Islet of Langerhans (tissue), 1 donor: Measurements from ENCODE around the gene OSM.
"Not testable (repeated sequence)": the region's sequence is repeated elsewhere in the genome, so short reads cannot be mapped to it uniquely, and the experiment has no call there.

Experiments
- FAIRE-seq: peaks from one replicate; lab custom pipeline; 2011; peaks lifted over from hg19 to GRCh38; lab: Jason Lieb, UNC

OSM gene

GRCh38 chr22:30225220-30225927 lies 41.3 kb downstream of the OSM start:
- FAIRE-seq: no peak

- no peak for FAIRE-seq
Observed at GRCh38 chr22:30224161-30224857, 42.3 kb downstream of the OSM start.

- no peak for FAIRE-seq
Observed at GRCh38 chr22:30223303-30223702, 43.3 kb downstream of the OSM start.

- no peak for FAIRE-seq
Observed at GRCh38 chr22:30222321-30222720, 44.3 kb downstream of the OSM start.

- FAIRE-seq: no peak
Observed at GRCh38 chr22:30221121-30221992, 45.3 kb downstream of the OSM start.

- no peak for FAIRE-seq
Observed at GRCh38 chr22:30220338-30221012, 46.2 kb downstream of the OSM start.

GRCh38 chr22:30219668-30220278 lies 46.9 kb downstream of the OSM start:
- FAIRE-seq: no peak

- no peak for FAIRE-seq
Observed at GRCh38 chr22:30219049-30219654, 47.5 kb downstream of the OSM start.

- no peak for FAIRE-seq
Observed at GRCh38 chr22:30217698-30218560, 48.7 kb downstream of the OSM start.

- no peak for FAIRE-seq
Observed at GRCh38 chr22:30216710-30217109, 49.9 kb downstream of the OSM start.

GRCh38 chr22:30216272-30216671 lies 50.4 kb downstream of the OSM start:
- FAIRE-seq: not testable (repeated sequence)

GRCh38 chr22:30214703-30215407 lies 51.8 kb downstream of the OSM start:
- FAIRE-seq: no peak

GRCh38 chr22:30212996-30213441 lies 53.6 kb downstream of the OSM start:
- FAIRE-seq: no peak
